NCI-H2171 (cell line): ENCODE measurements around the gene KRCC1.
A peak's percentile ranks its signal among the peaks of the same experiment; 100 is the strongest.
"Not testable (repeated sequence)": the region's sequence is repeated elsewhere in the genome, so short reads cannot be mapped to it uniquely, and the experiment has no call there.

Experiments used
- DNase-seq: peaks from one replicate; lab custom pipeline; 2025; lab: John Stamatoyannopoulos, UW

Gene KRCC1

GRCh38 chr2:88077080-88077479 is 21.5 kb upstream of the KRCC1 start:
- DNase-seq: no peak

GRCh38 chr2:88074854-88075292 is 19.3 kb upstream of the KRCC1 start:
- no peak for DNase-seq

DNA sequence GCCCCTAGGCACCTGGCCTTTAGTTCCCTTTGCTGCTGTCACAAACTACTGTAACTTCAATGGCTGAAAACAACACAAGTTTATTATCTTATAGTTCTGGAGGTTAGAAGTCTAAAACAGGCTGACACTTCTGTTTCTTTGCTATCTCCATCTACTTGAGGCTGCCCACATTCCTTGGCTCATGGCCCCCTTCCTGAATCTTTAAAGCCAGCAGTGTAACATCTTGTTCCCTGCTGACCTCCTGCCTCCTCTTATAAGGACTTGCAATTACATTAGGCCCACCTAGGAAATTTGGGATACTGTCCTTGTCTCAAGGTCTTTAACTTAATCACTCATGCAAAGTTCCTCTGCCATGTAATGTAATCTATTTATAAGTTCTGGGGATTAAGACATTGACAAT is 18.6 kb upstream of the KRCC1 start:
- no peak for DNase-seq

- DNase-seq: no peak
Observed at GRCh38 chr2:88071365-88071764, 15.8 kb upstream of the KRCC1 start.

DNA sequence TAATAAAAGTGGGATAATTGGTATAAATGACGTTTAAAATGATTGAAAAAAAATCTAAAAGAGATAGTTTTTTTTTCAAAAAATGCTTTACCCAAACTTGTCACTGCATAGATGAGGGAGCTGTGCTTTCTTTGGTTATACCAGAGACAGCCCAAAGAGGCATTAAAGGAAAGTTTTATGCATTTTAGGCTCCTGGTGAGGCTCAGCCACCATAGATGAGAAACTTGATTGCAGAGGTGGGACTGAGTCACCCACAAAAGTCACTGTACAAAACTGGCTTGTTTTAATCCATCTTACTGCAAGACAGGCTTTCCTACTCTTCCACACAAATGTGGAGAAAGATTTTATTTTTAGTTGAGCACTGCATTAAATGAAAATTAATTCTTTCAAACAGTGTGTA is 14.5 kb upstream of the KRCC1 start:
- DNase-seq: no peak

- no peak for DNase-seq
Observed at GRCh38 chr2:88069117-88069516, 13.5 kb upstream of the KRCC1 start.

GRCh38 chr2:88068044-88068443 is 12.5 kb upstream of the KRCC1 start:
- DNase-seq: no peak

DNA sequence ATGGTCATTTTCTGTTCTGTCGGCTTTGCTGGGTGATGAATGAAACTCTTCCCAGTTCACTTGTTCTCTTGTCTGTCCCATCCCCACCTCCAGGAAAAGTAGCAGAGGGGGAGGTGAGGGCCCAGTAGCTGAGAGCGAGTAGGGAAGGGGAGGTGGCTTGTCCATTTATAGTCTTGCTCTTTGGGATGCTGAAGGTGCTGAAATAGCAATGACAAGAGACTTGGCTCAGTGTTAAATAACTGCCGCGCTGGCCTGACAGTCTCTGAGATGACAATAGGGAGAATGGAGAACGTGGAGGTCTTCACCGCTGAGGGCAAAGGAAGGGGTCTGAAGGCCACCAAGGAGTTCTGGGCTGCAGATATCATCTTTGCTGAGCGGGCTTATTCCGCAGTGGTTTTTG is 12.0 kb upstream of the KRCC1 start, which contains the start of gene SMYD1:
Gene SMYD1, plus strand, starts transcription at position 228 of the 400 bp plus-strand sequence. Its CDS starts 40 bp downstream, at position 268.
- no peak for DNase-seq

GRCh38 chr2:88067189-88067588 is 11.6 kb upstream of the KRCC1 start:
- no peak for DNase-seq

DNA sequence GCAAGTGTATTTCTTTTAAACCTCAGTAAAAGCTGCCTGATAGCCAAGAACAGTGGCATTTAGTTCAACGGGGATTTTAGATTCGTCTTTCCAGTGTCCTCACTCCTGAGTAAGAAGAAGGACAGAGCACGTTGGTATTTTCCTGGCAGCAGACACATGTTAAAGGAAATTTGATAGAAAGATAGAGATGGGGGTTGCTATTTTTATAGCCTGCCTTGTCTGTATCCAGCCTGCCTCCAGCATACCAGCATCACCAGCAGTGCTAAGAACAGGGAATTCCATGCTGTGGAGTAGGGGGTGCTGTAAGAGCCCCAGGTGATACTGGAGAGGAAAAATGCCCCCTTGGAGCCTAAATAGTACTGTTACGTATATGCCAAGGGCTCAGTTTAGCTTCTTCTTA is 11.0 kb upstream of the KRCC1 start:
- DNase-seq: no peak

DNA sequence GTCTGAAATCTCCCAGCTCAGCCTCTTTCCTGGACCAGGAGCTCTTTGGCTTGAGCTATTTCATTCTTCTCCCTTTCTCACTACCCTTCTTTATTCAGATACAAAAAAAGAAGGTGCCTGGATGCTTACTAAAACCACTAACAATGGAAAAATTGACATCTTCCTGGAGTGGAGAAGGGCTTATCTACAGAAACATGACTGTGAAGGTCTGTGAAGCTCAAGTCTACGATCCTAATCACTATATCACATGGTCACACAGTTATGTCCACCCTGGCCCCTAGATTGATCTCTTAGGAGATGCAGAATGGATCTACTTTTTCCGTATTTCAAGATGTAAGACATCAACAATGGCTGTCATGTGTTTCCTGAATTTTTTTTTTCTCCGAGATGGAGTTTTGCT is 5.7 kb upstream of the KRCC1 start:
- DNase-seq: no peak

GRCh38 chr2:88060907-88061275 is 5.3 kb upstream of the KRCC1 start:
- no peak for DNase-seq

- peak; percentile 24 for DNase-seq
Observed at GRCh38 chr2:88059979-88060906, 4.7 kb upstream of the KRCC1 start.

DNA sequence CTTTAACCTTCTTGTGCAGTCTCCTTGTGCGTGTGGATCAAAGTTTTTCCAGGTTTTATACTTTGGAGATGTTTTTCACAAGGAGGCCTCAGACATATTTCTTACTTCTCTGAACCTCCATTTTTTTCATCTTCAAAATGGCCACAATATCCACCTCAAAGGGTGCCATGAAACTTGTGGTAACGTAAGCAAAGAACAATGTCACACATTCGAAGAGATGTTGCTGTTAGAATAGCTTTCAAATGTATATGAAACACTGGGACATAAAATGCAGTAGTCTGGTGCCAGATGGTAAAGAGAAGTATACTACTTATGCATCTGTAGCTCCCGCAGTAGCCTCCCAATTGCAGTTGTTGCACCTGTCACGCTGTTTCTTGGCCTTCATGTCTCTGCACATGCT is 2.6 kb upstream of the KRCC1 start:
- no peak for DNase-seq

DNA sequence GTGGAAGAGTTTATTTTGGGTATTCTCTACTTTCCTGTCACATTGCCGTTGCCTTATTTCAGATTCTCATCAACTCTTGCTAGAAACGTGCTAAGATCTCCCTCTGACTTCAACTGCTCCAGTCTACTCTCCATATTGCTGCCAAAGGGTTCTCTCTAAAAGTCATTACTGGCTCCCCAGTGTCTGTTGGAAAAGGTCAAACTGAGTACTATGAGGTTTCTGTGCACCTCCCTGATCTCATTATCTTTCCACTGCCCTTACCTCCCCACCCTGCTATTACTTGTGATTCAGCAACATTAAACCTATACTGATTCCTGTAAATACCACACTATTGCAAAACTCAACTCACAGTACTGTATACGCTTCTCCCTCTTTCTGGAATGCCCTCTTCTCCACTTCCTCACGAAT is 1.9 kb upstream of the KRCC1 start:
- DNase-seq: no peak

GRCh38 chr2:88054782-88055370 is 707 bp downstream of the KRCC1 start:
- no peak for DNase-seq

DNA sequence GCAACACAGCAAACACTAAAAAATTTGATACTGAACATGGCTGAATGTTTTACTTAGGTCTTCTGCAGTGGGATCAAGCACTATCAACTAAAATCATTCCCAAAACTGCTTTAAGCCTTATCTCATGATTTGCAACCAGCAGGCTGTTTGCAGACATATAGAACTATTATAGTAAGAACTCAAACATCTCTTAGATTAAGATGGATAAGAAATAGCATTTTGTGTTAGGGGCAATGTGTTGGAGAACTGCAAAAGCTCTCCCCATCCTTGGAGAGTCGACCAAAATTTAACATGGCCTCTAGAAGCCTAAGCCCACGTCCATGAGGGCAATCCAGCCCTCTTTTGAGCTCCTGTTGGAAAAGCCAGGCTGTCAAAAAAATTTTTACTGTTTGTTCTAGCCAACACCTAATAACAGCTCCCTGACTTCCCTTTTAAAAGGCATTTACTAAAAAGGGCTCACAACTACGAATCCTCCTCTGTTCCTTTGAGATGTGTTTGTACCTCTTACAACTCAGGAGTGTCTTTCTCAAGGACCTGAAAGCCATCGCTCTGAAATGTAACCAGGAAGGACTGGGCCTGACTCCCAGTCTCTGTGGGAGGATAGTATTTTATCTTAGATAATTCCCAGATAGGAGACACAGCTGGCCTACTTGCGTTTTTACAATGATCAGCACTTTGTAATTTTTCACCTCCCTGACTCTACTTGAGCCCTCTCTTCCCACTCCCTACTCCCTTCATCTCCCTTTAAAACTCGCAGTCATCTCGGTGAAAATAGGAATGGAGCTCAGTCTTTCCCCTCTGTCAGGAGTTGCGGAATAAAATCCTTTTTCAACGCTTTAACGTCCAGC is 1.4 kb downstream of the KRCC1 start:
- no peak for DNase-seq

- no peak for DNase-seq
Observed at GRCh38 chr2:88053296-88053695, 2.3 kb downstream of the KRCC1 start.

GRCh38 chr2:88051792-88052191 is 3.8 kb downstream of the KRCC1 start:
- DNase-seq: no peak

DNA sequence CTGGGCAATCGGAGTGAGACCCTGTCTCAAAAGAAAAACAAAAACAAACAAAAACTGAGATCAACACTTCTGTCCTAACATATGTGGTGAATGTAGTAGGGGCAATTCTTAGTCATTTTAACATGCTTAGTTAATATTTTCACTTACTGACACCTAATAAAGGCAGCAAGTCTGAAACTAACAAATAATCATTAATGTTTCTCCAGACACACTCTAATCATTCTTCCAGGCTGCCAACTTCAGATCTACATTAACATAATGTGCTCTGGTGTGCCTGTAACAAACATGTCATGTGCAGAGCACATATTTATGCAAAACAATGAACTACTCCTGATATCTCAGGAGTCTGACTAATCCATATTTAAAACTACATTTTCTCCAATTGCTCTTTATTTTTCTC is 6.0 kb downstream of the KRCC1 start:
- DNase-seq: no peak

- DNase-seq: no peak
Observed at GRCh38 chr2:88048541-88048940, 7.0 kb downstream of the KRCC1 start.

DNA sequence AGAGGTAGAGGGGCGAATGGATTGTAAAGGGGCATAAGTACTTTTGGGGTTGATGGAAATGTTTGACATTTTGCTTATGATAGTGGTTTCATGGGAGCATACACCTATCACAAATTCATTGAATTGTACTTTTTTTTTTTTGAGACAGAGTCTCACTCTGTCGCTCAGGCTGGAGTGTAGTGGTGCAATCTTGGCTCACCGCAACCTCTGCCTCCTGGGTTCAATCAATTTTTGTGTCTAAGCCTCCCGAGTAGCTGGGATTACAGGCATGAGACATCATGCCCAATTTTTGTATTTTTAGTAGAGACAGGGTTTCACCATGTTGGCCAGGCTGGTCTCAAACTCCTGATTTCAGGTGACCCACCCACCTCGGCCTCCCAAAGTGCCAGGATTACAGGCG is 10.0 kb downstream of the KRCC1 start:
- DNase-seq: not testable (repeated sequence)

- no peak for DNase-seq
Observed at GRCh38 chr2:88042476-88042875, 13.1 kb downstream of the KRCC1 start.
